Keratinocyte (primary cell): Measurements from ENCODE around the gene SBSN. TPM values are rescaled to one million over a fixed set of nuclear protein-coding genes. Genes with fewer than 3 reads are reported as not detected.
A peak's percentile ranks its signal among the peaks of the same experiment; 100 is the strongest.

Experiments
- DNase-seq: peaks from one replicate; pipeline ENCODE4 v3.0.0-alpha.2; 2011; ENCODE audit warnings: low read depth, missing footprints, low spot score
- FAIRE-seq: peaks from 2 replicates; lab custom pipeline; 2011; peaks lifted over from hg19 to GRCh38; lab: Jason Lieb, UNC
- H2AFZ ChIP-seq: 2 replicates; pipeline ENCODE4 v1.6.0; 2012; ENCODE audit warnings: low read length, control low read depth, inconsistent platforms; ENCODE audit not compliant: control insufficient read depth
- H3K27ac ChIP-seq: 2 replicates; pipeline ENCODE4 v1.5.1; 2011; ENCODE audit warnings: low read length; ENCODE audit not compliant: control insufficient read depth, insufficient read depth
- H3K27me3 ChIP-seq: 3 replicates; pipeline ENCODE4 v1.6.0; 2011; ENCODE audit warnings: low read length; ENCODE audit not compliant: control insufficient read depth, insufficient read depth; ENCODE audit errors: extremely low read depth
- H3K36me3 ChIP-seq, 2 experiments: 2 replicates in 1 of 2; 3 replicates in 1 of 2; pipeline ENCODE4 v1.5.1; 2011; ENCODE audit warnings: low read length in 2 of 2, mild to moderate bottlenecking in 1 of 2; ENCODE audit not compliant: control insufficient read depth in 2 of 2, insufficient read depth in 2 of 2; ENCODE audit errors: extremely low read depth in 1 of 2
- H3K4me1 ChIP-seq: 3 replicates; pipeline ENCODE4 v1.5.1; 2011; ENCODE audit warnings: low read length; ENCODE audit not compliant: control insufficient read depth, insufficient read depth; ENCODE audit errors: extremely low read depth
- H3K4me2 ChIP-seq: 3 replicates; pipeline ENCODE4 v1.6.0; 2011; ENCODE audit warnings: low read depth, low read length; ENCODE audit not compliant: control insufficient read depth, insufficient read depth; ENCODE audit errors: extremely low read depth
- H3K4me3 ChIP-seq, 3 experiments: fragments of 200-600 bp in 1 of 3; sonication (generic) in 1 of 3; 2 replicates in 2 of 3; 3 replicates in 1 of 3; pipeline ENCODE4 v1.5.1; 2011 to 2016; ENCODE audit warnings: low read length in 3 of 3, mild to moderate bottlenecking in 3 of 3, control low read depth in 2 of 3, inconsistent platforms in 1 of 3, low read depth in 1 of 3, mixed read lengths in 1 of 3, mixed run types in 1 of 3, moderate library complexity in 1 of 3; ENCODE audit not compliant: control insufficient read depth in 2 of 3, insufficient read depth in 2 of 3; ENCODE audit errors: extremely low read depth in 1 of 3
- H3K79me2 ChIP-seq: 2 replicates; pipeline ENCODE4 v1.6.0; 2012; ENCODE audit warnings: low read length; ENCODE audit not compliant: control insufficient read depth, insufficient read depth
- H3K9ac ChIP-seq: 3 replicates; pipeline ENCODE4 v1.6.0; 2011; ENCODE audit warnings: low read length; ENCODE audit not compliant: control insufficient read depth, insufficient read depth; ENCODE audit errors: extremely low read depth
- H3K9me1 ChIP-seq: 3 replicates; pipeline ENCODE4 v1.6.0; 2011; ENCODE audit warnings: low read length; ENCODE audit not compliant: control insufficient read depth, insufficient read depth; ENCODE audit errors: extremely low read depth
- H3K9me3 ChIP-seq: 2 replicates; pipeline ENCODE4 v1.5.1; 2012; ENCODE audit warnings: low read depth, low read length; ENCODE audit not compliant: control insufficient read depth
- H4K20me1 ChIP-seq: 3 replicates; pipeline ENCODE4 v1.6.0; 2011; ENCODE audit warnings: low read length; ENCODE audit not compliant: control insufficient read depth, insufficient read depth; ENCODE audit errors: extremely low read depth
- EZH2 ChIP-seq: IDR thresholded peaks from one replicate; pipeline ENCODE4 v1.6.1; 2012; ENCODE audit warnings: inconsistent platforms, mild to moderate bottlenecking, low read length, moderate library complexity
- dilution Hi-C: fragments of 300-500 bp; cut with MboI; formaldehyde crosslinking; loops from one replicate; pipeline ENCODE4 v1.7.0; 2020; ENCODE audit warnings: low sequenced_read_pairs; ENCODE audit not compliant: extremely low pct_ligation_motif_present
- polyA minus RNA-seq, 3 experiments: library from RNA; depleted of rRNA, polyadenylated mRNA; stranded (reverse); fragments of >200 nt; gene quantifications; 1 replicate in 1 of 3; 2 replicates in 1 of 3; 3 replicates in 1 of 3; pipeline ENCODE4 v1.2.3, GENCODE V29; 2011
- polyA plus RNA-seq, 5 experiments: library from polyadenylated mRNA; depleted of rRNA in 3 of 5; stranded (reverse) in 3 of 5; stranded (forward) in 1 of 5; unstranded in 1 of 5; fragments of >200 nt; gene quantifications; 1 replicate in 1 of 5; 2 replicates in 3 of 5; 3 replicates in 1 of 5; pipeline versions ENCODE4 v1.2.1 to v1.2.3, GENCODE V29; 2011 to 2012; ENCODE audit warnings: missing spikeins in 2 of 5, low read depth in 1 of 5, low replicate concordance in 1 of 5
- TF ChIP-seq, protein P1 (sequence below), 3 experiments: IDR thresholded peaks in 1 of 3; conservative IDR thresholded peaks in 1 of 3; optimal IDR thresholded peaks in 1 of 3; 2 replicates in 2 of 3; 3 replicates in 1 of 3; pipeline versions ENCODE3 to v1.5.1; 2011; ENCODE audit warnings: low read length in 3 of 3, mild to moderate bottlenecking in 3 of 3, moderate library complexity in 2 of 3, control low read depth in 1 of 3, inconsistent platforms in 1 of 3; ENCODE audit not compliant: insufficient read depth in 2 of 3; ENCODE audit errors: extremely low read depth in 1 of 3

The SBSN gene, protein sequence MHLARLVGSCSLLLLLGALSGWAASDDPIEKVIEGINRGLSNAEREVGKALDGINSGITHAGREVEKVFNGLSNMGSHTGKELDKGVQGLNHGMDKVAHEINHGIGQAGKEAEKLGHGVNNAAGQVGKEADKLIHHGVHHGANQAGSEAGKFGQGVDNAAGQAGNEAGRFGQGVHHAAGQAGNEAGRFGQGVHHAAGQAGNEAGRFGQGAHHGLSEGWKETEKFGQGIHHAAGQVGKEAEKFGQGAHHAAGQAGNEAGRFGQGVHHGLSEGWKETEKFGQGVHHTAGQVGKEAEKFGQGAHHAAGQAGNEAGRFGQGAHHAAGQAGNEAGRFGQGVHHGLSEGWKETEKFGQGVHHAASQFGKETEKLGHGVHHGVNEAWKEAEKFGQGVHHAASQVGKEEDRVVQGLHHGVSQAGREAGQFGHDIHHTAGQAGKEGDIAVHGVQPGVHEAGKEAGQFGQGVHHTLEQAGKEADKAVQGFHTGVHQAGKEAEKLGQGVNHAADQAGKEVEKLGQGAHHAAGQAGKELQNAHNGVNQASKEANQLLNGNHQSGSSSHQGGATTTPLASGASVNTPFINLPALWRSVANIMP
- polyA plus RNA-seq (28.8 to 59.0 TPM (median 49.0 TPM) in 3 replicates), polyA minus RNA-seq (21.3 to 25.4 TPM (median 23.0 TPM) in 3 replicates)
- polyA plus RNA-seq (2011; ENCODE audit: low read depth): 2,690 TPM
- polyA plus RNA-seq (2011; cell fraction: cytosol; rRNA removed): 38.2 and 40.0 TPM in 2 replicates
- polyA plus RNA-seq (2011; cell fraction: nucleus; rRNA removed): 121 and 194 TPM in 2 replicates
- polyA plus RNA-seq (2012; ENCODE audit: low replicate concordance): 56.0 and 2,730 TPM in 2 replicates
- polyA minus RNA-seq (2011; cell fraction: cytosol; rRNA and poly(A)+ RNA removed): 11.1 TPM
- 48.9 and 68.8 TPM in 2 replicates for polyA minus RNA-seq (2011; cell fraction: nucleus; rRNA and poly(A)+ RNA removed)

DNA sequence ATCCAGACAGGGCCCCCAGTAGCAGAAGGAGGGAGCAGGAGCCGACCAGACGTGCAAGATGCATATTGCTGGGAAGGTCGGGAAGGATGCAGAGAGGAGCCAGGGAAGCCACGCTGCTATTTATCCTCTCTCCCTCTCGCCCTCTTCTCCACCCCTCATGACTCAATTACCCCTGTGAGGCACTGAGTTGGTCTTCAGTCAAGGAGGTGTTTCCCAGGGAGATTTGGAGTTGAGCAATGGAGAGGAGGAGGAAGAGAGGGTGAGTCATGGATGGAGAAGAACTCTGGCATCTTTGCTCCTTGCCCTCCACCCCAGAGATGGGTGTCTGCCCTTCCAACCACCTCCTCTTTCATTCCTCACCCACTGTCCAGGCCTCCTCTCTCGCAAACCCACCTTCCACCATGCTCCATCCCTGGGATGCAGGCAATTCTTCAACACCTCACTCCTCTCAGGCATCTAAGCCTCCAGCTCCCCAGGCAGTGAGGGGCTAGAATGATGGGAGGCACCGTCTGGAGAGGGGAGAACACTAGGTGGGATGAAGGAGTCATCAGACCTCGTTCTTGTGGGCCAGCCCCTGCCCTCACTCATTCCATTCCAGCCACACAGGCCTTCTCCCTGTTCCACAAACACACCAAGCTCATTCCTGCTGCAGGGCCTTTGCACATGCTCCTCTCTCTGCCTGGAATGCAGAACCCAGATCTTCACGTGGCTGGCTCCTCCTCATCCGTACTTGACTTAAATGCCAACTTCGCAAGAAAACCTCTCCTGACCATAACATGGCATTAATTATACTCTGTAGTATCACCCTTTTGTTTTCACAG lies at the start of gene SBSN:
SBSN (minus strand) TSS at position 94 of the 821 bp plus-strand sequence; CDS start at position 64, 30 bp downstream.
- no peak for TF ChIP-seq EZH2
- TF ChIP-seq, protein P1, sequence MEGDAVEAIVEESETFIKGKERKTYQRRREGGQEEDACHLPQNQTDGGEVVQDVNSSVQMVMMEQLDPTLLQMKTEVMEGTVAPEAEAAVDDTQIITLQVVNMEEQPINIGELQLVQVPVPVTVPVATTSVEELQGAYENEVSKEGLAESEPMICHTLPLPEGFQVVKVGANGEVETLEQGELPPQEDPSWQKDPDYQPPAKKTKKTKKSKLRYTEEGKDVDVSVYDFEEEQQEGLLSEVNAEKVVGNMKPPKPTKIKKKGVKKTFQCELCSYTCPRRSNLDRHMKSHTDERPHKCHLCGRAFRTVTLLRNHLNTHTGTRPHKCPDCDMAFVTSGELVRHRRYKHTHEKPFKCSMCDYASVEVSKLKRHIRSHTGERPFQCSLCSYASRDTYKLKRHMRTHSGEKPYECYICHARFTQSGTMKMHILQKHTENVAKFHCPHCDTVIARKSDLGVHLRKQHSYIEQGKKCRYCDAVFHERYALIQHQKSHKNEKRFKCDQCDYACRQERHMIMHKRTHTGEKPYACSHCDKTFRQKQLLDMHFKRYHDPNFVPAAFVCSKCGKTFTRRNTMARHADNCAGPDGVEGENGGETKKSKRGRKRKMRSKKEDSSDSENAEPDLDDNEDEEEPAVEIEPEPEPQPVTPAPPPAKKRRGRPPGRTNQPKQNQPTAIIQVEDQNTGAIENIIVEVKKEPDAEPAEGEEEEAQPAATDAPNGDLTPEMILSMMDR (optimal IDR thresholded peaks at IDR 0.05 in 1 of 3, IDR thresholded peaks at IDR 0.05 in 1 of 3, conservative IDR thresholded peaks at IDR 0.05 in 1 of 3; ENCODE audit: extremely low read depth in 1 of 3, insufficient read depth in 2 of 3, low read length in 3 of 3): no peak

GRCh38 chr19:35571406-35571965 lies 43.4 kb upstream of the SBSN start:
- no peak for DNase-seq
- Histone ChIP-seq H2AFZ (no peak overlapping the region), H3K27ac (no peak overlapping the region), H3K4me1 (no peaks in the 10 kb centered on the region), H3K4me2 (no peak overlapping the region), H3K79me2 (no peaks in the 10 kb centered on the region), H4K20me1 (no peaks in the 10 kb centered on the region), H3K9ac (no peak overlapping the region), H3K9me3 (no peaks in the 10 kb centered on the region), H3K36me3 (no peaks in the 10 kb centered on the region), H3K4me3 (no peak overlapping the region), H3K27me3 (no peaks in the 10 kb centered on the region), H3K9me1 (no peaks in the 10 kb centered on the region)
- FAIRE-seq: no peak
- TF ChIP-seq, protein P1 (optimal IDR thresholded peaks at IDR 0.05 in 1 of 3, IDR thresholded peaks at IDR 0.05 in 1 of 3, conservative IDR thresholded peaks at IDR 0.05 in 1 of 3; ENCODE audit: extremely low read depth in 1 of 3, insufficient read depth in 2 of 3, low read length in 3 of 3): no peak
- TF ChIP-seq EZH2: no peak
- dilution Hi-C loops: no loop called here

More for the DNA sequence above, at the start of gene SBSN:
- peak; percentile 36 for FAIRE-seq
- dilution Hi-C loops: no loop called here
- Histone ChIP-seq H3K27me3 (peaks cover 18% of the 10 kb centered on the region), H3K36me3 (no peaks in the 10 kb centered on the region), H3K9ac (no peak within 1 kb of the TSS), H3K4me2 (no peak within 1 kb of the TSS), H3K4me1 (no peaks in the 10 kb centered on the region), H3K9me1 (no peaks in the 10 kb centered on the region), H3K4me3 (no peak within 1 kb of the TSS), H3K79me2 (no peaks in the 10 kb centered on the region), H2AFZ (no peak within 1 kb of the TSS), H3K27ac (no peak within 1 kb of the TSS), H4K20me1 (no peaks in the 10 kb centered on the region), H3K9me3 (no peaks in the 10 kb centered on the region)
- no peak for DNase-seq
